ENCODE measurements around the gene TSPAN9. TPM values are rescaled to one million over a fixed set of nuclear protein-coding genes. Genes with fewer than 3 reads are reported as not detected.

The TSPAN9 gene
- total RNA-seq, 3 donors from 2014 or later, result 16.8 to 44.9 (median 36.9) TPM

- no peaks in the 10 kb centered on the region for H3K36me3 ChIP-seq
- H3K9me3 ChIP-seq, result no peaks in the 10 kb centered on the region
- no peak overlapping the region for H3K4me3 ChIP-seq
- intact Hi-C loops (cut with DNase I; ENCODE audit: low total_unique reads), result no loop called here
- peaks cover 0 to 15% of the 10 kb centered on the region in 2 donors for H3K4me1 ChIP-seq
- TF ChIP-seq POLR2AphosphoS5 (IDR thresholded peaks at IDR 0.05) (no peak), CTCF (IDR thresholded peaks at IDR 0.05) (no peak), POLR2A (IDR thresholded peaks at IDR 0.05) (no peak)
- DNase-seq (ENCODE audit: low spot score in 2 of 2), result no peak
- no peaks in the 10 kb centered on the region for H3K27me3 ChIP-seq
- H3K27ac ChIP-seq, result peak overlapping the region in 1 of 2 donors; percentile 29
These were observed 9.6 kb downstream of the TSPAN9 start for GRCh38 chr12:3086729-3087323.

GRCh38 chr12:3087758-3088650 lies 10.8 kb downstream of the TSPAN9 start:
- no peak for DNase-seq (ENCODE audit: low spot score in 2 of 2)
- Histone ChIP-seq H3K9me3 (no peaks in the 10 kb centered on the region), H3K4me1 (peaks cover 7 to 15% of the 10 kb centered on the region in 2 donors), H3K4me3 (no peak overlapping the region), H3K27ac (no peak overlapping the region), H3K36me3 (no peaks in the 10 kb centered on the region), H3K27me3 (no peaks in the 10 kb centered on the region)
- intact Hi-C loops (cut with DNase I; ENCODE audit: low total_unique reads), result no loop called here
- TF ChIP-seq CTCF (IDR thresholded peaks at IDR 0.05) (no peak), POLR2AphosphoS5 (IDR thresholded peaks at IDR 0.05) (no peak), POLR2A (IDR thresholded peaks at IDR 0.05) (no peak)

GRCh38 chr12:3089588-3089987 lies 12.4 kb downstream of the TSPAN9 start:
- peaks cover 7 to 10% of the 10 kb centered on the region in 2 donors for H3K4me1 ChIP-seq
- no peak overlapping the region for H3K4me3 ChIP-seq
- H3K27me3 ChIP-seq, result no peaks in the 10 kb centered on the region
- no peaks in the 10 kb centered on the region for H3K9me3 ChIP-seq
- intact Hi-C loops (cut with DNase I; ENCODE audit: low total_unique reads), result no loop called here
- TF ChIP-seq POLR2AphosphoS5 (IDR thresholded peaks at IDR 0.05), result no peak
- TF ChIP-seq POLR2A (IDR thresholded peaks at IDR 0.05), result no peak
- TF ChIP-seq CTCF (IDR thresholded peaks at IDR 0.05), result no peak
- no peak for DNase-seq (ENCODE audit: low spot score in 2 of 2)
- H3K27ac ChIP-seq, result no peak overlapping the region
- H3K36me3 ChIP-seq, result no peaks in the 10 kb centered on the region

- Histone ChIP-seq H3K9me3 (no peaks in the 10 kb centered on the region), H3K27me3 (no peaks in the 10 kb centered on the region), H3K27ac (peak overlapping the region in 1 of 2 donors; percentile 61), H3K36me3 (no peaks in the 10 kb centered on the region), H3K4me3 (no peak overlapping the region), H3K4me1 (peaks cover 7 to 10% of the 10 kb centered on the region in 2 donors)
- no peak for DNase-seq (ENCODE audit: low spot score in 2 of 2)
- intact Hi-C loops (cut with DNase I; ENCODE audit: low total_unique reads), result no loop called here
- TF ChIP-seq POLR2AphosphoS5 (IDR thresholded peaks at IDR 0.05) (no peak), CTCF (IDR thresholded peaks at IDR 0.05) (no peak), POLR2A (IDR thresholded peaks at IDR 0.05) (no peak)
These were observed 13.3 kb downstream of the TSPAN9 start for GRCh38 chr12:3090240-3091037.
